GM18517 (cell line): Measurements from ENCODE around the gene SELENOI.
"Not testable (repeated sequence)": the region's sequence is repeated elsewhere in the genome, so short reads cannot be mapped to it uniquely, and the experiment has no call there.

Experiments used
- ATAC-seq: cut with Tn5 transposase; IDR thresholded peaks from one replicate; pipeline ENCODE4 v1.9.1; 2021; ENCODE audit warnings: mild to moderate bottlenecking, moderate library complexity; ENCODE audit not compliant: unreplicated experiment

The SELENOI gene, protein sequence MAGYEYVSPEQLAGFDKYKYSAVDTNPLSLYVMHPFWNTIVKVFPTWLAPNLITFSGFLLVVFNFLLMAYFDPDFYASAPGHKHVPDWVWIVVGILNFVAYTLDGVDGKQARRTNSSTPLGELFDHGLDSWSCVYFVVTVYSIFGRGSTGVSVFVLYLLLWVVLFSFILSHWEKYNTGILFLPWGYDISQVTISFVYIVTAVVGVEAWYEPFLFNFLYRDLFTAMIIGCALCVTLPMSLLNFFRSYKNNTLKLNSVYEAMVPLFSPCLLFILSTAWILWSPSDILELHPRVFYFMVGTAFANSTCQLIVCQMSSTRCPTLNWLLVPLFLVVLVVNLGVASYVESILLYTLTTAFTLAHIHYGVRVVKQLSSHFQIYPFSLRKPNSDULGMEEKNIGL

DNA sequence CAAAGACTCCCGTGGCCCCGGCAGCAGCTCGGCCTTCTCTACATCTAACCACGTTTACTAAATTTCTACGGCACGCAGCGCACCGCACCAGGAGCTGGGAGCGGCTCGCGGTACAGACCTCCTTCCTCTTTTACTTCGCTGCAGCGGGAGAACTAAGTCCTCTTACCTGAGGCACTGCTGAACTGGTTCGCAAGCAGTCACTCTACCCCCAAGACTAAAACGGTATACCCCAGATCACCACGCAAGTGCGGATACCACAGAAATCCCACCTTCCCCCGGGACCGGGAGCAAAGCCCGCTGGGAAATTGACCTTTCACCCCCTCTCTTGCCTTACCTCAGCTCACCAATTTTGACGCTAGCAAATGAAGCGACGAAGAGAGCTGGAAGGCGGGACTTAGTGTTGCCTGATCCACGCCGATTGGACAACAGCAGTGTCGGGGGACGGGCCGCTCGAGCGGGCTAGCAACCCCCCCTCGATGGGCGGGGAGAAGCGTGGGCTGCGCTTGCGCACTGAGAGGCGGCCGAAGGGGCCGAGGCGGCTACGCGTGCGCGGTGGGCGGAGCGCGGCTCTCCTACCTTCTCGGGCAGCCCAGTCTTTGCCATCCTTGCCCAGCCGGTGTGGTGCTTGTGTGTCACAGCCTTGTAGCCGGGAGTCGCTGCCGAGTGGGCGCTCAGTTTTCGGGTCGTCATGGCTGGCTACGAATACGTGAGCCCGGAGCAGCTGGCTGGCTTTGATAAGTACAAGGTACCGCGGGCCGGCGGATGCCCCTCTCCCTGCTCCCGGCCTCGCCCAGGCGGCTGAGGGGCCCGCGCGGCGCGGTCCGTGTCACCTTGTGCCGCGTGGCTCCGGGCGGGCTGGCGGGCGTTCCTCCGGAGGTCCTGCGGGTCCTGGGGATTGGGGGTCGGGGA lies at the start of gene SELENOI:
SELENOI (plus strand) TSS at position 599 of the 909 bp plus-strand sequence; CDS start at position 689, 90 bp downstream.
- ATAC-seq = peak; percentile 94

DNA sequence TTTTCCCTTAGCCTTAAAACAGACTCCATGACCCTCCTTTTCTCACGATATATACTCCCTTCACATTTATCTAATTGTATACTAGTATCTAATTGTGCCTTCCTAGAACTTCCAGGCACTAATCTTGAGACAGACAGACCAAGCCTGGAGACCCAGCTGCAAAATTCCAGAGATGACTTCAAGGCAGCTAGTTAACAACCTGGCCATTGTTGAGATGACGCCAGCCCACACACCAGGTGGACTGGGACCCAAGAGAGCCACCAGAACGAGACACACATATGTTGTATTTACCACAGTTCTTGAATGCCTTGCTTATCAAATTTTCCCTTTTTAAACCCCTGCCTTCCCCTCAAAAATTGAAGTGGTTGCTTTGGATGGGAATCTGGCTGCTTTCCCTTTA lies 48.9 kb upstream of the SELENOI start:
- no peak for ATAC-seq

DNA sequence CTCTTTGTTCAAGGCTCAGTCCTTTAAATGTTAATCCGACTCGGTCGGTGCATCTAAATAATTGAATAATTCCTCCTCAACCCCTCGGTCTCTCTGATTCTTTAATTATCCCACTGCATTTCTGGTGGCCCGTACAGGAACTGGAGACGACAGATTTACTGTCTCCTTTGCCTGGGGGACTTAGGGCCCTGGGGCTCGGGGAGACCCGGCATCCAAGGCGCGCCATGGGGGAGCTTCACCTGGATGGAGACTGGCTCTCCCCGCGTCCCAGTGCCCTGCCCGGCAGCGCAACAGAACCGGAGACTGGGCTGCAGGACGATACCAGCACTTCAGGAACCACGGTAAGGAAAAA lies 47.7 kb upstream of the SELENOI start:
- no peak for ATAC-seq

DNA sequence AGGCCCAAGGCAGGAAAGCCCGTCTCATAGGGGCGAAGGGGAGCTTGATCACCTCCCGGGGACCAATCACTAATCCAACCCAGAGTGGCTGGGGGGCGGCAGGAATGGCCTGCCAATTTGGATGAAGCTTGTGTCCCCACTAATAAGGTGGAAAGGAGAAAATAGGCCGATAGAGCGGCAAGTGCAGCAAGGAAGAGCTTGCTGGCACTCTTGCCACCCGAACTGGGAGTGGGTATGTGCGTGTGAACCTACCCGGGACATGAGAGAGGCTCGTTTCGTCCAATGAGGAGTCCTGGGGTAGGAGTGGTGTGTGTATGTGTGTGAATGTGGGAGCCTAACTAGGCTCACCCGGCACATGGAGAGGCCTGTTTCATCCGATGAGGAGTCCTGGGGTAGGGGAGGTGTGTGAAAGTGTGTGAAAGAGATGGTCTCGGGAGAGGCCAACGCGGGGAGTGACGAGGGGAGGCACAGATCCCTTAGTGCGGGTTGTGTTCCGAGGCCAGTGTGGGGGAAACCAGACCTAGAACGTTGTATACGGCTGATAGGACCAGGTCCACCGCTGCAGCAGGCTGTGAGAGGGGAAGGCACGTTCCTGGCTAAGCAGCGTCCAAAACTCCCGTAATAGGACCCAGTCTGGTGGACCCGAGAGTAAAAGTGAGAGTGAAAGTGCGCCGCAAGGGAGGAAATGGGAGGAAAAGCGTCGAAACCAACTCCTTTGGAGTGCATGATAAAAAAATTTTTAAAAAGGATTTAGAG lies 47.1 kb upstream of the SELENOI start:
- no peak for ATAC-seq

DNA sequence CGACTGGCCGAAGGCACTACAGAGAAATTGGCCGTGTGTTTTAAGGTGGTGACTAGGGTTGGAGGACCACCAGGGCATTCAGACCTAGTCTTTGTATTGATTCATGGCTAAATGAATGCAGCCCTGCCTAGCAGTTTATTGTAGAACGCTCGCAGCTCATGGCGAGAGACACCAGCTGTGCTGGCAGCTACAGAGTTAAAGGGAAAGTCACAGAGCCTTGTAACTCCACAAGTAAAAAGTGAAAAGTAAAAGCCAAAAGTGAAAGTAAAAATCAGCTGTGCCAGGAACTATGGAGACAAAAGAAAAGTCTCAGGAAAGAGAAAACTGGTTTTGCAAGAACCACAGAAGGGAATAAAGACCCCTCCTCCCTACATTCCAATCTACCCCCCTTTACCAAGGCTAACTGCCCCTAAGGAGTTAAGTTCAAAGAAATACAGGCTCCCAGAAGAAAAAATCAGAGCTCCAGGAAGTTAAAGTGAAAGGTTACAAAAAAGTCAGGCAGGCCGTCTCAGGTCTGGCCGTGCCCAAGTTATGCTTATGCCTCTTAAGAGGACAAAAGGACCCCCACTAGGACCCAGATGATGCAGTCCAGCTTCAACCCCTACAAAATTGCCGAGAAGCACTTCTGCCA lies 46.4 kb upstream of the SELENOI start:
- ATAC-seq = no peak

DNA sequence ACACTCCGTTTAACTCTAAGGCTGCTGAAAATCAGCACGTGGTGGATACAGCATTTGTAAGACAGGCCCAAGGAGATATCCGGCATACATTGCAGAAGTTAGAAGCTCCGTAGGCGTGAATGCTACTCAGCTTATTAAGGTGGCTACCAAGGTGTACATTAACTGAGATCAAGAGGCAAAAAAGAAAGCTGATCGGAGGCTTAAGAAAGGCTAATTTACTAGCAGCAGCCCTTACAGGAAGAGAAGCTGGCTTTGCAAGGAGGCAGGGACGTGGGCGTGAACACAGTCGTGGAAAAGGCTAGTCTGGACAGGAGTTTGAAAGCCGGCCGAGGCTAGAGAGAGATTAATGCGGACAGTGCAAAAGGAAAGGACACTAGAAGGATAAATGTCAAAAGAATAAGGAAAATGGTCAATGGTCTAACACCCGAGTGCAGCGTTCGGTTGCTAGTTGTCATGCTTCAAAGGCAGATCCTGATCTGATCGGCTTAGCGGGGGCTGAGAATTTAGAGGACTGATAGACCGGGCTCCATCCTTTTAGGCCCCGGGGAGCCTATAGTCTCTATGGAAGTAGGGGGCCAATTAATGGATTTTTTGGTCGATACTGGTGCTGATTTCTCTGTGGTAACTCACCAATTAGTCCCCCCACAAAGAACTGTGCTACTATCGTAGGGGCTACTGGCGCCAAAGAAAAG lies 45.6 kb upstream of the SELENOI start:
- ATAC-seq = no peak

DNA sequence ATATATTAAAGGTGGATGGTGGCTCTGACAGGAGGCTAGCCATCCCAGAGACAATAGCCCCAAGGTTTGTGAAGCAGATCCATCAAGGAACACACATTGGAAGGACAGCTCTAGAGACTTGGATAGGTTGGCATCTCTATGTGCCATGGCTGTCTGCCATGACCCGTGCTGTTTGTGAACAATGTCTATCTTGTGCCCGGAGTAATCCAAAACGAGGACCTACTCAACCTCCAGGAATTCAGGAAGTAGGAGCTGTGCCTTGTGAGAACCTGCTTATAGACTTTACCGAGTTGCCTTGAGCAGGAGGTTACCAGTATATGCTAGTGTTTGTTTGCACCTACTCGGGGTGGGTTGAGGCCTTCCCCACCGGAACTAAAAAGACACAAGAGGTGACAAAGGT lies 43.1 kb upstream of the SELENOI start:
- no peak for ATAC-seq

DNA sequence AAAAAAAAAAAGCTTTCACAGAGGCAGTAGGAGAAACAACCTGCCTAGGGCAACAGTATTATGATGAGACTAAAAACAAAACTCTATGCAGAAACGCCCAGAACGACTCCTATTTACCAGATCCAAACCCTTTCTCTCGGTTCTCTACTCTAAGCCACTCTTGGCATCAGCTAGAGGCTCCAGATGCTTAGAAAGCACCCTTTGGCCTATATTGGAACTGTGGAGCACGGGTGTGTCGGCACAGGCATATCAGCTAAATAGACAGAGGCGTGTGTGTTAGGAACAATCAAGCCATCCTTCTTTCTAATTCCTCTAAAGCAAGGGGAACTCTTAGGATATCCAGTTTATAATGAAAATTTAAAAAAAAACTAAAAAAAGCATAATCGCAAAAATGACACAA lies 40.8 kb upstream of the SELENOI start:
- not testable (repeated sequence) for ATAC-seq

DNA sequence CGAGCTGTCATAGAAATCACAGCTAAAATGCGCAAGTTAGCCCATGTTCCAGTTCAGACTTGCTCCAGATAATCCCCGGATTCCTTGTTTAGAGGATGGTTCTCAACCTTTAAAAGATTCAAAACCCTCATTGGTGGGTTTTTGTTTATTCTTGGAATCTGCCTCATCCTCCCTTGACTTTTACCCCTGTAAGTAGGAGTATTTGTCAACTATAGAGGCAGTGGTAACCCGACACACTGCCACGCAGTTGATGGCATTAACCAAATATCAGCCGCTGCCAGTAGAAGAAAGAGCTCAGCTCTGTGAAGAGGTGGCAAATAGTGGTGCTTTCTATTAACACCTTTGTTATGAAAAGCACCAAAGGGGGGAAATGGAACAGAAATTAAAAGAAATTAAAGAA lies 40.4 kb upstream of the SELENOI start:
- no peak for ATAC-seq

DNA sequence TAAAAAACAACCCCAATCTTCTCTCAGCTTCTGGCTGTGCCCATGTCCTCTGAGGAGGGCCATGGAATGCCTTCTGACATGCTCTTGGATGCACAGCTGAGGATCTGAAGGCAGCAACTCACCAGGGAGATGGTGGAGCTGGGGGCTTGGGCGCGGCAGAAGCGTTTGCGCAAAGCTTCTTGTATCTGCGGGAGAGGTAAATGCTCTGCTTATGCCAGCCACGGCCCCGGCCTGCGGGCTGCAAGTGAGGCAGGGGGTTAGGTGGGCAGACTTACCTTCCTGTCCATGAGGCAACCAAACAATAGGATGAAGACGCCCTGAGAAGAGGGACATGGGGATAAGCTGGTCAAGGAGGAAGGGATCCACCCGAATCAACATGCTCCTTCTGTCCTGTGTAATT lies 36.0 kb upstream of the SELENOI start:
- no peak for ATAC-seq

DNA sequence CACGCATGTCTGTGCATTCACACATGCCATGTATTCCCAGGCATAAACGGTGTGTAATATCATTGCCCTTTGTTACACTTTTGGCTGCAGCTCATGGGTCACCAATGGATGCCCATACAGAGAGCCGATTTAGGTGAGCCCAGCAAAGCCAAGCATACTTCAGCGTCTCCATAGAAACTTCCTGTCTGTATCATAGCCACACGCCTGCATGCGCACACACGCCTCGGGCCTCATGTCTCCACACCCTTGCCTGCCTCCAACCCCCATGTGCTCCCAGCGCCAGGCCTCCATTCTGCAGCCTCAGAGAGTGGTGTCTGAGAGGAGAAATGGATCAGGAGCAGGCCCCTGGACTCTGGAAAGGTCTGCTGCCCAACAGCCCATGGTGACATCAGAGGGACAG lies 33.5 kb upstream of the SELENOI start:
- ATAC-seq = no peak

DNA sequence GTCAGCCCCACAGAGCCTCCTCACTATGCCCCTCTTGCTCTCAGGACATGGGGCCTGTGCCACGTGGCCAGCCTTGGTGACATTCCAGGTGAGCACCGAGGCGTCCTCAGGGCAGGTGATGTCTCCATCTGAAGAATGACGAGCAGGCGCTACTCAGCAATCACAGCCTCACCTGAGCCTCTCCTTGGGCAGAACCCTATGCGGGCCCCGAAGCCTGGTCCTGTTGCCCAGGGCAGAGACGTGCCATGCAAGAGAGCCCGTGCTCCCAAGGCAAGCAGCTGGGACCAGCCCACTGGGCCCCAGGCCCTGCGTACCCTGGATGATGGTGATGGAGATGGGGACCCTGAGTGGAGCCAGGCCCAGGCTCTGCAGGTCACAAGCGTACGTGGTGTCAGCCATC lies 32.5 kb upstream of the SELENOI start:
- ATAC-seq = no peak

DNA sequence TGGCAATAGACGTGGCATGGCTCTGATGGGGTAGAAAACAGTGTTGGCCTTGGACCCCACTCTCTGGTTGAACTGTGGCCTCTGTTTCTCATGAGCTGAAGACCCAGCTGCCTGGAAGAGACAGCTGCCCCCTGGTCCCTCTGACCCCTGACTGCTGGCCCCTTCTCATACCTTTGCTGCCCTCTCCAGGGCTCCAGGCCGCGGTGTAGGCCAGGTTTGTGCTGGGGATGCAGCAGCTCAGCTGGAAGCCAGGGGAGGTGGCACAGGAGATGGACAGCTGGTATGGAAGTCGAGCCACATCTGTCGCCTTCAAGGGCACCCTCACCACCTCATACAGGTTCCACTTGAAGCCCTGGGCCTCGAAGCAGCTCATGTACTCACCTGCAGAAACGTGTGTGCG lies 31.7 kb upstream of the SELENOI start:
- no peak for ATAC-seq

DNA sequence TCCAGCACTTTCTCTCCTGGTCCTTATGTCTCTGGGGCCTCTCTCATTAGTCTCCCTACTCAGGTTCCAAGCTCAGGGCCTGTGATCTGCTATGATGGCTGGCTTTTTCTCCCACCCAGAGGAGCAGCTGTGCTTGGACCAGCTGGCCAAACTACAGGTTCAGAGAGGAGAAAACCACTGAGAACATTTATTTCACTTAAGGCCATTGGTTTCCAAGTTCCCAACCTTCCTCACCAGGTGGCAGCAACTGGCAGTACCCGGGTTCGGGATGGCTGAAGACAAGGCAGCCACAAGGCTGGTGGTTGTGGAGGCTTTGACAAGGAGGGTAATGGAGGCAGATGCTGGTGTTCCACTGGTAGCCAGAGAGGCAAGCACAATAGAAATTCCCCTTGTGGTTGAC lies 29.9 kb upstream of the SELENOI start:
- ATAC-seq = no peak

DNA sequence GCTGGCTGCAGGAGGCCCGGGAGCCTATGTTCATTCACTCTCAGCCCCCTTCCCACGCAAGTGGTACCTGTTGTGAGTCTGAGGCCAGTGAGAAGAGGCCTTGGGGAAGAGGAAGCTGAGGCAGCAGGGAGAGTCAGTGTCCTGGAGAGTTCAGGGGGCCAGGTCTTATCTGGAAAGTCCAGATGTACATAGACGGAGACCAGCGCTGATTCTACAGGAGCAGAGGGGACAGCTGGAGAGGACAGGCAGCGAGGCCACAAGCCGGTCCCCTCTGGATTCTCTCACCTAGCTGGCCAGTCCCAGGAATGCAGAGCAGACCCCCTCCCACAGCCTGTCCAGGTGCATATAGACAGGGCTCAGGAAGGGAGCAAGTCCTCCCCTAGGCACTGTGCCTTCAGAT lies 29.1 kb upstream of the SELENOI start:
- no peak for ATAC-seq

DNA sequence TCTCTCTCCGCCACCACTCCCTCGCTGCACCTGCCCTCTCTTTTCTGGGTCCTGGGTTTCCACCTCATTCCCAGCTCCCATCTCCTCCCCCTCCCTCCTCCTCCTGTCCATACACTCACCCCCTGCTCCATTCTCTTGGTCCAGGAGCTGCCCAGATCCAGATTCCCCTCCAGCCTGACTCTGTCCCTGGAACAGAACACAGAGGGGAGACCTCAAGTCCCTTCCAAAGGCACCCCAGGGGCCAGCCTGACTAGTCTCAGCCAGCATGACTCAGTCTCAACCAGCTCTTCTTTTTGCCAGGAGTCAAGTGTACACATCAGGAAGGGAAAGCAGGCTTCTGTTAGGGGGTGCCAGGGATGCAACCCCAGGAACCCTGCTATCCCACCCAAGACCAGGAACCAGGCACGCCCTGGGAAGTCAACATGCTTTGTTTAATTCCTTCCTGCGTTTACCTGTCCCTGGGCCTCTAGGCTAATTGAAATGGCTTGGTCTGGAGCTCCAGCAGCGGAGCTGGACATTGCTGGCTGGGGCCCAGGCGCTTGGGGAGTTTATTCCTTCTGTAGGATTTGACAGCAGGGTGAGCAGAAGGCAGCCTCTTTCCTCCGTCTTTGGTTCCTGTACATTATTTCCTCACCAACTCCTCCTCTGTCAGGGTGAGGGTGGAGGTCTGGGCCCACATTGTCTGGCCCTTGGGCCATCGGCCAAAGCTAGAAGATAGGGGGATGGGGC lies 28.4 kb upstream of the SELENOI start:
- ATAC-seq = no peak

DNA sequence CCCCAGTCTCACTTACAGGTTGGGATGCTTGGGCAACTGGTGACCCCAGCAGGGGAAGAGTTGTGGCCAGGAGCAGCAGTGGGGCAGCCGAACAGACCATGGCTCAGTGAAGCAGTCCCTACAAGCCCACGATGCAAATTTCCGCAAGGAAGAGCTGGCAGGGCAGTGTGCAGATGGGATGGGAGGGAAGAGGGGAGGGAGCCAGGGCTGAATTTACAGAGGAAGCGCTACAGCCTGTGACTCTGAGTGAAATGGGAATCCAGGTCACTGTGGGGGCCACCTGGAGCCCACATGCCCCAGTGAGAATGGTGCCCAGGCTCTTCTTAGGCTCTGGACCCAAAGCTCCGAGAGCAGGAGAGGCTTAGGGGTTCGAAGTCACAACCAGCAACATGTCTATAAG lies 27.0 kb upstream of the SELENOI start:
- ATAC-seq = no peak

DNA sequence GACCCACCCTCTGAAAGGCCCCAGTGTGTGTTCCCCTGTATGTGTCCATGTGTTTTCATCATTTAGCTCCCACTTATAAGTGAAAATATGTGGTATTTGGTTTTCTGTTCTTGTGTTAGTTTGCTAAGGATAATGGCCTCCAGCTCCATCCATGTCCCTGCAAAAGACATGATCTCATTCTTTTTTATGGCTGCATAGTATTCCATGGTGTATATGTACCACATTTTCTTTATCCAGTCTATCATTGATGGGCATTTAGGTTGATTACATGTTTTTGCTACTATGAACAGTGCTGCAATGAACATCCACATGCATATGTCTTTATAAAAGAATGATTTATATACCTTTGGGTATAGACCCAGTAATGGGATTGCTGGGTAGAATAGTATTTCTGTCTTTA lies 21.5 kb upstream of the SELENOI start:
- not testable (repeated sequence) for ATAC-seq

DNA sequence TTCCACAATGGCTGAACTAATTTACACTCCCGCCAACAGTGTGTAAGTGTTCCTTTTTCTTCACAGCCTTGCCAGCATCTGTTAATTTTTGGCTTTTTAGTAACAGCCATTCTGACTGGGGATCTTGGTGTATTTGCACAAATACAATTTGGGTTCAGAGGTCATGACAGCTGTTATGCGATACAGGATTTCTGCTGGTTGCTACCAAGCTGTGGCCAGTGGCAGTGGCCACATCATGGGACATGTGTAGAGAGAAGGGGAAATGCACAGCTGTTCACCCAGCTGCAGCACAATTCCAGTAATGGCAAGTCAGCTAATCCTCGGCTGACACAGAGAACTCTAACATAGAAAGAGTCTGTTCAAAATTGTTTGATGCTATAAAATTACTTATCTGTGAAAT lies 21.0 kb upstream of the SELENOI start:
- ATAC-seq = no peak

DNA sequence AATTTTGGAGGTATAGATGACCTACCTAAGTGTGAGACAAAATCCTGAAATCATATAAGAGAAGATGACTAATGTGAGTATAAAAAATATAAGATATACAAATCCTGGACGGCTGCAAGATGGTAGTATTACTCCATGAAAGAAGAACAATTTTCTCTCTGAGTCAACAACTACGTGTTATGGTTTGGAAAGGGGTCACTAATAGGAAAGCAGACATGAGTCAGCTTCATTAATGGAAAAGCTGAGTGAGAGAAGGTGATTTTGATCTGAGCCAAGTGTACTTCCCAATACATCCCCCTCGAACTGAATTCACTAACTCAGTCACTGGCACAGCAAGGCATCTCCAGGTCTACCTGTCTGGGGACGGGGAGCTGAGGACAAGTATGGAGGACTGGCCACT lies 20.1 kb upstream of the SELENOI start:
- ATAC-seq = no peak
